HepG2 (cell line): ENCODE data around the gene COMMD4. TPM values are rescaled to one million over a fixed set of nuclear protein-coding genes. Genes with fewer than 3 reads are reported as not detected.

Source experiments
- ATAC-seq: fragments of 200-7000 bp; cut with Tn5 transposase; 3 replicates; pipeline ENCODE4 v1.9.1; 2020; ENCODE audit warnings: mild to moderate bottlenecking, moderate library complexity
- BruUV-seq: library from RNA; stranded (reverse); fragments of 400-500 nt; replicated peaks from 2 replicates; lab custom pipeline; 2021; lab: Mats Ljungman, UMichigan
- CTCF ChIA-PET: fragments of 300-600 bp; formaldehyde crosslinking; extraction: SDS; loops from one replicate; lab custom pipeline; 2021; ENCODE audit warnings: low total read pairs, inconsistent platforms, low intra/inter-chr PET ratio; lab: Yijun Ruan, JAX
- POLR2A ChIA-PET: fragments of 350-600 bp; sonication (Branson Sonifier 250); formaldehyde crosslinking; loops from one replicate; lab custom pipeline; 2020; ENCODE audit warnings: antibody characterized with exemption, inconsistent platforms; lab: Yijun Ruan, JAX
- DNase-seq: peaks from one replicate; pipeline ENCODE4 v3.0.0-alpha.2; 2015; ENCODE audit warnings: low spot score
- FAIRE-seq: peaks from 3 replicates; lab custom pipeline; 2011; peaks lifted over from hg19 to GRCh38; lab: Jason Lieb, UNC
- H2AFZ ChIP-seq: one replicate; pipeline ENCODE4 v1.6.1; 2011; ENCODE audit warnings: low read length, inconsistent platforms
- H3K27ac ChIP-seq: fragments of 300-600 bp; 3 replicates; pipeline ENCODE4 v1.8.0; 2011; ENCODE audit warnings: mixed run types, mild to moderate bottlenecking, mixed read lengths, low read length, inconsistent platforms; ENCODE audit not compliant: insufficient read depth; ENCODE audit errors: extremely low read length
- H3K27me3 ChIP-seq, 2 experiments: fragments of 200-600 bp in 1 of 2; 2 replicates in 1 of 2; 3 replicates in 1 of 2; pipeline versions ENCODE4 v1.6.0 to v1.8.0; 2011; ENCODE audit warnings: low read length in 2 of 2, mild to moderate bottlenecking in 2 of 2, moderate library complexity in 2 of 2, inconsistent platforms in 1 of 2; ENCODE audit not compliant: insufficient read depth in 2 of 2, control insufficient read depth in 1 of 2
- H3K36me3 ChIP-seq, 2 experiments: fragments of 200-600 bp in 1 of 2; replicated peaks in 1 of 2; 2 replicates in 1 of 2; 3 replicates in 1 of 2; pipeline versions ENCODE4 v1.5.1 to v1.8.0; 2011; ENCODE audit warnings: low read length in 2 of 2, inconsistent platforms in 1 of 2; ENCODE audit not compliant: insufficient read depth in 2 of 2, control insufficient read depth in 1 of 2
- H3K4me1 ChIP-seq: 2 replicates; pipeline ENCODE4 v1.5.1; 2012; ENCODE audit warnings: low read length, inconsistent platforms; ENCODE audit not compliant: insufficient read depth
- H3K4me2 ChIP-seq: 2 replicates; pipeline ENCODE4 v1.6.0; 2011; ENCODE audit warnings: low read depth, low read length, inconsistent platforms
- H3K4me3 ChIP-seq, 3 experiments: fragments of 200-600 bp in 1 of 3; sonication (generic), shearing (Covaris generic) in 1 of 3; replicated peaks in 1 of 3; 2 replicates each; pipeline ENCODE4 v1.5.1; 2011 to 2016; ENCODE audit warnings: low read length in 3 of 3, inconsistent platforms in 2 of 3, low read depth in 2 of 3, mild to moderate bottlenecking in 2 of 3, control low read depth in 1 of 3, mixed read lengths in 1 of 3; ENCODE audit not compliant: insufficient read depth in 1 of 3
- H3K79me2 ChIP-seq: one replicate; pipeline ENCODE4 v1.6.1; 2011; ENCODE audit warnings: low read length, inconsistent platforms; ENCODE audit not compliant: insufficient read depth
- H3K9ac ChIP-seq: 2 replicates; pipeline ENCODE4 v1.6.0; 2011; ENCODE audit warnings: mild to moderate bottlenecking, low read depth, low read length, inconsistent platforms; ENCODE audit not compliant: insufficient read depth
- H3K9me3 ChIP-seq: 2 replicates; pipeline ENCODE4 v1.5.1; 2012; ENCODE audit warnings: mild to moderate bottlenecking, low read length
- H4K20me1 ChIP-seq: 2 replicates; pipeline ENCODE4 v1.6.0; 2011; ENCODE audit warnings: inconsistent platforms, mild to moderate bottlenecking, low read length, moderate library complexity; ENCODE audit not compliant: insufficient read depth
- AHR ChIP-seq: IDR thresholded peaks from 2 replicates; pipeline ENCODE4 v1.6.1; 2018; ENCODE audit warnings: missing genetic modification reagents, missing compliant biosample characterization
- CBFB ChIP-seq: sonication (generic); formaldehyde crosslinking; IDR thresholded peaks from 2 replicates; pipeline ENCODE4 v1.4.0; 2020; ENCODE audit warnings: missing genetic modification reagents
- GABPA ChIP-seq, 2 experiments: IDR thresholded peaks; 2 replicates each; pipeline ENCODE4 v1.6.1; 2011 to 2016; ENCODE audit warnings: low read depth in 2 of 2, low read length in 1 of 2, missing biosample characterization in 1 of 2, missing genetic modification characterization in 1 of 2
- KDM3A ChIP-seq: IDR thresholded peaks from 2 replicates; pipeline ENCODE4 v1.6.1; 2018; ENCODE audit warnings: low read depth, missing compliant biosample characterization
- KLF13 ChIP-seq: sonication (generic); formaldehyde crosslinking; IDR thresholded peaks from 2 replicates; pipeline ENCODE4 v1.4.0; 2020; ENCODE audit warnings: mild to moderate bottlenecking, missing genetic modification reagents
- SALL2 ChIP-seq: sonication (generic); formaldehyde crosslinking; IDR thresholded peaks from 2 replicates; pipeline ENCODE4 v1.8.1; 2023; ENCODE audit warnings: mild to moderate bottlenecking, missing genetic modification reagents, inconsistent platforms
- SAP130 ChIP-seq: IDR thresholded peaks from 2 replicates; pipeline ENCODE4 v1.6.1; 2016; ENCODE audit warnings: low read depth
- TAF15 ChIP-seq: fragments of 200-400 bp; formaldehyde crosslinking; IDR thresholded peaks from one replicate; pipeline ENCODE4 v1.6.1; 2018; ENCODE audit warnings: mild to moderate bottlenecking, low read depth, low read length; ENCODE audit not compliant: poor library complexity, severe bottlenecking
- ZFP1 ChIP-seq: IDR thresholded peaks from 2 replicates; pipeline ENCODE4 v1.6.1; 2016
- ZNF17 ChIP-seq: sonication (generic); formaldehyde crosslinking; IDR thresholded peaks from 2 replicates; pipeline ENCODE4 v1.5.0; 2020; ENCODE audit warnings: mild to moderate bottlenecking, missing genetic modification reagents
- ZNF329 ChIP-seq: sonication (generic); formaldehyde crosslinking; IDR thresholded peaks from 2 replicates; pipeline ENCODE4 v1.9.0; 2021; ENCODE audit warnings: low read depth, mild to moderate bottlenecking, missing genetic modification reagents
- ZNF354B ChIP-seq: sonication (generic); formaldehyde crosslinking; IDR thresholded peaks from 2 replicates; pipeline ENCODE4 v1.8.0; 2022; ENCODE audit warnings: mild to moderate bottlenecking, missing genetic modification reagents
- ZNF44 ChIP-seq: sonication (generic); formaldehyde crosslinking; IDR thresholded peaks from 2 replicates; pipeline ENCODE4 v1.5.1; 2020; ENCODE audit warnings: mild to moderate bottlenecking, missing genetic modification reagents
- ZNF589 ChIP-seq: sonication (generic); formaldehyde crosslinking; conservative IDR thresholded peaks from 2 replicates; pipeline ENCODE4 v1.8.0; 2022; ENCODE audit warnings: mild to moderate bottlenecking, moderate library complexity, missing genetic modification reagents
- ZNF597 ChIP-seq: sonication (generic); formaldehyde crosslinking; IDR thresholded peaks from 2 replicates; pipeline ENCODE4 v1.5.0; 2020; ENCODE audit warnings: missing genetic modification reagents
- WGBS: methylation state at CpG from one replicate; pipeline ENCODE4 v1.1.6; 2017; ENCODE audit warnings: low lambda C conversion rate; 5-methylcytosine and 5-hydroxymethylcytosine counted together
- in situ Hi-C: cut with HindIII; loops from 2 replicates; pipeline ENCODE4 v1.10.0; 2017; ENCODE audit warnings: low pct_unique_long_range_greater_than_20kb; ENCODE audit not compliant: extremely low pct_ligation_motif_present
- intact Hi-C: fragments of 100-400 bp; cut with micrococcal nuclease; formaldehyde crosslinking; loops from one replicate; pipeline ENCODE4 v1.10.0; 2022; ENCODE audit not compliant: unreplicated experiment
- polyA plus RNA-seq, 8 experiments: library from polyadenylated mRNA; depleted of rRNA in 3 of 8; stranded (reverse) in 7 of 8; unstranded in 1 of 8; fragments of >200 nt; fragmentation: Illumina TruSeq in 4 of 8; extraction: Trizol in 4 of 8; gene quantifications; 2 replicates each; pipeline versions ENCODE4 v1.2.1 to v1.2.3, GENCODE V29; 2011 to 2016; ENCODE audit warnings: low read depth in 4 of 8, missing spikeins in 1 of 8, mixed read lengths in 1 of 8; ENCODE audit not compliant: insufficient read depth in 1 of 8
- total RNA-seq, 5 experiments: library from RNA; depleted of rRNA; stranded (reverse); fragments of >200 nt; fragmentation: Illumina TruSeq; extraction: Trizol; gene quantifications; 2 replicates each; pipeline ENCODE4 v1.2.3, GENCODE V29; 2016; ENCODE audit warnings: low read depth in 1 of 5

Gene COMMD4
- total and polyA plus RNA-seq, 2 of the 13 experiments (the other 11 are each of a cell fraction or from before 2014, with no cell fraction given) = 45.8 to 89.9 TPM

GRCh38 chr15:75363786-75364185 is 27.9 kb downstream of the COMMD4 start:
- H3K9me3 ChIP-seq = no peaks in the 10 kb centered on the region
- 0 out of 2 replicates have a peak, but pooled peaks cover 4% of the 10 kb centered on the region for H4K20me1 ChIP-seq
- BruUV-seq = no TSS peak
- intact Hi-C loops (loop anchor here (10.0 kb wide), 1 partner anchor 321 kb away; no protein-coding TSS in a partner anchor), in situ Hi-C loops (loop anchor here (10.0 kb wide), 1 partner anchor 281 kb away; the partner anchor contains the start of genes IMP3 and SNX33)
- H3K4me2 ChIP-seq = no peak overlapping the region
- no peak for DNase-seq
- FAIRE-seq = no peak
- H3K27ac ChIP-seq = no peak overlapping the region
- no peak overlapping the region for H2AFZ ChIP-seq
- no peak for ATAC-seq
- H3K79me2 ChIP-seq = peaks cover 5% of the 10 kb centered on the region
- H3K9ac ChIP-seq = no peak overlapping the region
- H3K4me3 ChIP-seq = no peak overlapping the region
- ChIA-PET CTCF (no interaction called here), POLR2A (interaction anchor here (2.2 kb wide), 1 partner anchor 10 kb away, joined by 7 read pairs; no protein-coding TSS in a partner anchor)
- no peaks in the 10 kb centered on the region for H3K27me3 ChIP-seq
- WGBS = 98% methylated on average over 5 of the region's 9 CpGs
- peaks cover 15% of the 10 kb centered on the region for H3K4me1 ChIP-seq
- peaks cover 18 to 47% of the 10 kb centered on the region in 2 experiments for H3K36me3 ChIP-seq
- TF ChIP-seq ZNF17 (CRISPR knock-in tag) (no peak), AHR (no peak), KLF13 (CRISPR knock-in tag) (no peak), ZFP1 (CRISPR knock-in tag) (no peak), TAF15 (no peak), GABPA (IDR thresholded peaks at IDR 0.05; ENCODE audit: low read depth, low read length) (no peak), GABPA (CRISPR knock-in tag; IDR thresholded peaks at IDR 0.05; ENCODE audit: low read depth) (no peak), ZNF597 (CRISPR knock-in tag) (no peak), KDM3A (CRISPR knock-in tag) (no peak), SAP130 (CRISPR knock-in tag) (no peak), CBFB (CRISPR knock-in tag) (no peak), ZNF329 (no peak), ZNF354B (CRISPR knock-in tag) (no peak), SALL2 (CRISPR knock-in tag) (no peak), ZNF44 (no peak), ZNF589 (CRISPR knock-in tag) (no peak)
